SK-N-SH (cell line): Measurements from ENCODE around the gene CDC73. TPM values are rescaled to one million over a fixed set of nuclear protein-coding genes. Genes with fewer than 3 reads are reported as not detected.
A peak's percentile ranks its signal among the peaks of the same experiment; 100 is the strongest.

Source experiments
- CTCF ChIA-PET: fragments of 300-600, 350-600 bp; formaldehyde crosslinking; extraction: SDS; loops from one replicate; lab custom pipeline; 2021; lab: Yijun Ruan, JAX
- POLR2A ChIA-PET: fragments of 350-600 bp; sonication (Branson Sonifier 250); formaldehyde crosslinking; extraction: SDS; loops from one replicate; lab custom pipeline; 2020; ENCODE audit warnings: antibody characterized with exemption, inconsistent platforms; lab: Yijun Ruan, JAX
- DNase-seq: peaks from one replicate; pipeline ENCODE4 v3.0.0; 2012
- H2AFZ ChIP-seq: fragments of 200-600 bp; sonication (generic); 2 replicates; pipeline ENCODE4 v1.8.1; 2016; ENCODE audit warnings: antibody characterized with exemption, mild to moderate bottlenecking, low read depth
- H3F3A ChIP-seq: fragments of 200-600 bp; sonication (generic); replicated peaks from 2 replicates; pipeline ENCODE3; 2016; ENCODE audit warnings: antibody characterized with exemption, mild to moderate bottlenecking; ENCODE audit not compliant: insufficient read depth
- H3K27ac ChIP-seq, 2 experiments: fragments of 200-500 bp in 1 of 2; fragments of 200-600 bp in 1 of 2; sonication (Bioruptor generic) in 1 of 2; sonication (generic), shearing (Covaris generic) in 1 of 2; 2 replicates each; pipeline versions ENCODE4 v1.5.1 to v1.6.1; 2014 to 2016; ENCODE audit warnings: low read depth in 2 of 2, inconsistent platforms in 1 of 2, low read length in 1 of 2, mild to moderate bottlenecking in 1 of 2, mixed read lengths in 1 of 2
- H3K27me3 ChIP-seq: fragments of 200-600 bp; sonication (generic), shearing (Covaris generic); 2 replicates; pipeline ENCODE4 v1.6.1; 2016; ENCODE audit warnings: mixed run types; ENCODE audit not compliant: insufficient read depth
- H3K36me3 ChIP-seq, 2 experiments: fragments of 200-500 bp in 1 of 2; fragments of 200-600 bp in 1 of 2; sonication (Bioruptor generic) in 1 of 2; sonication (generic) in 1 of 2; replicated peaks in 1 of 2; 2 replicates each; pipeline versions ENCODE3 to v1.5.1; 2014 to 2016; ENCODE audit warnings: low read length in 1 of 2, mild to moderate bottlenecking in 1 of 2; ENCODE audit not compliant: insufficient read depth in 2 of 2, control insufficient read depth in 1 of 2
- H3K4me1 ChIP-seq, 2 experiments: fragments of 200-500 bp in 1 of 2; fragments of 200-600 bp in 1 of 2; sonication (Bioruptor generic) in 1 of 2; sonication (generic), shearing (Covaris generic) in 1 of 2; 2 replicates each; pipeline versions ENCODE4 v1.5.1 to v1.6.1; 2014 to 2016; ENCODE audit warnings: low read depth in 1 of 2, low read length in 1 of 2, mixed run types in 1 of 2; ENCODE audit not compliant: insufficient read depth in 2 of 2, control insufficient read depth in 1 of 2
- H3K4me2 ChIP-seq: fragments of 200-600 bp; sonication (generic), shearing (Covaris generic); 2 replicates; pipeline ENCODE4 v1.6.1; 2017; ENCODE audit warnings: mixed run types
- H3K4me3 ChIP-seq, 2 experiments: fragments of 200-500 bp in 1 of 2; fragments of 200-600 bp in 1 of 2; sonication (Bioruptor generic) in 1 of 2; sonication (generic), shearing (Covaris generic) in 1 of 2; 2 replicates each; pipeline versions ENCODE4 v1.5.1 to v1.8.1; 2014 to 2016; ENCODE audit warnings: low read depth in 2 of 2, inconsistent platforms in 1 of 2, low read length in 1 of 2, mild to moderate bottlenecking in 1 of 2, mixed read lengths in 1 of 2, moderate library complexity in 1 of 2
- H3K79me2 ChIP-seq: fragments of 200-600 bp; sonication (generic); 2 replicates; pipeline ENCODE4 v1.8.1; 2017; ENCODE audit warnings: mild to moderate bottlenecking; ENCODE audit not compliant: insufficient read depth
- H3K9ac ChIP-seq: fragments of 200-600 bp; sonication (generic); 2 replicates; pipeline ENCODE4 v1.6.1; 2017; ENCODE audit warnings: mixed run types
- H3K9me2 ChIP-seq: fragments of 200-600 bp; sonication (generic); 2 replicates; pipeline ENCODE4 v1.6.1; 2017; ENCODE audit warnings: mixed run types
- H3K9me3 ChIP-seq: fragments of 200-600 bp; sonication (generic); 2 replicates; pipeline ENCODE4 v1.6.1; 2017; ENCODE audit warnings: mixed run types, mild to moderate bottlenecking, moderate library complexity
- H4K20me1 ChIP-seq: fragments of 200-600 bp; sonication (generic); 2 replicates; pipeline ENCODE4 v1.6.1; 2017; ENCODE audit warnings: mild to moderate bottlenecking, mixed run types; ENCODE audit not compliant: insufficient read depth
- ELF1 ChIP-seq: IDR thresholded peaks from 2 replicates; pipeline ENCODE4 v1.4.0; 2012
- EP300 ChIP-seq, 2 experiments: IDR thresholded peaks; 2 replicates each; pipeline versions ENCODE4 v1.4.0 to v1.6.1; 2012; ENCODE audit warnings: borderline replicate concordance in 1 of 2, low read depth in 1 of 2, low read length in 1 of 2
- FOSL2 ChIP-seq: IDR thresholded peaks from 2 replicates; pipeline ENCODE4 v1.4.0; 2012; ENCODE audit warnings: low read depth, mild to moderate bottlenecking, moderate library complexity, borderline replicate concordance
- FOXM1 ChIP-seq: IDR thresholded peaks from 2 replicates; pipeline ENCODE4 v1.4.0; 2012; ENCODE audit warnings: low read depth, mild to moderate bottlenecking
- GABPA ChIP-seq: IDR thresholded peaks from 2 replicates; pipeline ENCODE4 v1.4.0; 2012; ENCODE audit warnings: low read depth, mild to moderate bottlenecking
- GATA2 ChIP-seq: sonication (generic); formaldehyde crosslinking; IDR thresholded peaks from 2 replicates; pipeline ENCODE4 v1.5.0; 2020; ENCODE audit warnings: mild to moderate bottlenecking, missing genetic modification reagents
- IRF3 ChIP-seq: fragments of 150-350 bp; IDR thresholded peaks from 2 replicates; pipeline ENCODE4 v1.6.1; 2016; ENCODE audit warnings: mild to moderate bottlenecking, low read depth, low read length
- JUND ChIP-seq: IDR thresholded peaks from 2 replicates; pipeline ENCODE4 v1.4.0; 2012
- MAX ChIP-seq: IDR thresholded peaks from 2 replicates; pipeline ENCODE4 v1.4.0; 2012; ENCODE audit warnings: low read depth
- NRF1 ChIP-seq: IDR thresholded peaks from 2 replicates; pipeline ENCODE4 v1.6.1; 2012; ENCODE audit warnings: low read depth, mild to moderate bottlenecking, low read length
- POLR2AphosphoS5 ChIP-seq: IDR thresholded peaks from 2 replicates; pipeline ENCODE4 v1.6.1; 2012; ENCODE audit warnings: low read depth, low read length
- RXRA ChIP-seq: IDR thresholded peaks from 2 replicates; pipeline ENCODE4 v1.4.0; 2012; ENCODE audit warnings: low read depth, mild to moderate bottlenecking, borderline replicate concordance
- TAF1 ChIP-seq: IDR thresholded peaks from 2 replicates; pipeline ENCODE4 v1.6.1; 2012; ENCODE audit warnings: low read depth, mild to moderate bottlenecking, low read length, moderate library complexity, borderline replicate concordance
- TCF12 ChIP-seq: IDR thresholded peaks from 2 replicates; pipeline ENCODE4 v1.4.0; 2012
- TEAD4 ChIP-seq: IDR thresholded peaks from 2 replicates; pipeline ENCODE4 v1.4.0; 2012; ENCODE audit warnings: mild to moderate bottlenecking, borderline replicate concordance; ENCODE audit not compliant: insufficient read depth
- USF2 ChIP-seq: fragments of 150-350 bp; IDR thresholded peaks from 2 replicates; pipeline ENCODE4 v1.6.1; 2017; ENCODE audit warnings: antibody characterized with exemption, low read length, low read depth, borderline replicate concordance
- YY1 ChIP-seq: IDR thresholded peaks from 2 replicates; pipeline ENCODE4 v1.4.0; 2012; ENCODE audit warnings: low read depth, mild to moderate bottlenecking
- WGBS: methylation state at CpG from one replicate; pipeline ENCODE4 v1.1.6; 2017; ENCODE audit warnings: low lambda C conversion rate; 5-methylcytosine and 5-hydroxymethylcytosine counted together
- polyA plus RNA-seq, 3 experiments: library from polyadenylated mRNA; depleted of rRNA; stranded (reverse); fragments of >200 nt; gene quantifications; 2 replicates each; pipeline ENCODE4 v1.2.3, GENCODE V29; 2012
- TF ChIP-seq, protein P1 (sequence below): IDR thresholded peaks from 2 replicates; pipeline ENCODE4 v1.6.1; 2012; ENCODE audit warnings: mild to moderate bottlenecking, low read depth, low read length, moderate library complexity
- TF ChIP-seq, protein P2 (sequence below): IDR thresholded peaks from 2 replicates; pipeline ENCODE4 v1.4.0; 2012; ENCODE audit warnings: low read depth, borderline replicate concordance
- TF ChIP-seq, protein P3 (sequence below): IDR thresholded peaks from 2 replicates; pipeline ENCODE4 v1.4.0; 2012; ENCODE audit warnings: low read depth, borderline replicate concordance

CDC73 gene
- polyA plus RNA-seq, 1 of the 3 experiments (the other 2 are of a cell fraction) = 13.4 TPM

GRCh38 chr1:193111641-193112090, 10.2 kb upstream of the CDC73 start:
- DNase-seq = no peak
- H2AFZ ChIP-seq = peak overlapping the region; percentile 88
- no peak overlapping the region for H3K4me3 ChIP-seq
- peak overlapping the region; percentile 60 to 78; a peak in 3 of 4 replicates for H3K27ac ChIP-seq
- WGBS = 15% methylated on average over 6 of the region's 6 CpGs
- peak overlapping the region; percentile 50; the same call in 1 of the 2 replicates for H3K9ac ChIP-seq
- H3K79me2 ChIP-seq = no peaks in the 10 kb centered on the region
- H3K27me3 ChIP-seq = no peaks in the 10 kb centered on the region
- peaks cover 2 to 15% of the 10 kb centered on the region in 2 experiments; a peak in 3 of 4 replicates for H3K4me1 ChIP-seq
- no peaks in the 10 kb centered on the region for H3K36me3 ChIP-seq
- no peaks in the 10 kb centered on the region for H3K9me3 ChIP-seq
- H3K9me2 ChIP-seq = no peaks in the 10 kb centered on the region
- peak overlapping the region; percentile 69 for H3K4me2 ChIP-seq
- TF ChIP-seq, protein P1, sequence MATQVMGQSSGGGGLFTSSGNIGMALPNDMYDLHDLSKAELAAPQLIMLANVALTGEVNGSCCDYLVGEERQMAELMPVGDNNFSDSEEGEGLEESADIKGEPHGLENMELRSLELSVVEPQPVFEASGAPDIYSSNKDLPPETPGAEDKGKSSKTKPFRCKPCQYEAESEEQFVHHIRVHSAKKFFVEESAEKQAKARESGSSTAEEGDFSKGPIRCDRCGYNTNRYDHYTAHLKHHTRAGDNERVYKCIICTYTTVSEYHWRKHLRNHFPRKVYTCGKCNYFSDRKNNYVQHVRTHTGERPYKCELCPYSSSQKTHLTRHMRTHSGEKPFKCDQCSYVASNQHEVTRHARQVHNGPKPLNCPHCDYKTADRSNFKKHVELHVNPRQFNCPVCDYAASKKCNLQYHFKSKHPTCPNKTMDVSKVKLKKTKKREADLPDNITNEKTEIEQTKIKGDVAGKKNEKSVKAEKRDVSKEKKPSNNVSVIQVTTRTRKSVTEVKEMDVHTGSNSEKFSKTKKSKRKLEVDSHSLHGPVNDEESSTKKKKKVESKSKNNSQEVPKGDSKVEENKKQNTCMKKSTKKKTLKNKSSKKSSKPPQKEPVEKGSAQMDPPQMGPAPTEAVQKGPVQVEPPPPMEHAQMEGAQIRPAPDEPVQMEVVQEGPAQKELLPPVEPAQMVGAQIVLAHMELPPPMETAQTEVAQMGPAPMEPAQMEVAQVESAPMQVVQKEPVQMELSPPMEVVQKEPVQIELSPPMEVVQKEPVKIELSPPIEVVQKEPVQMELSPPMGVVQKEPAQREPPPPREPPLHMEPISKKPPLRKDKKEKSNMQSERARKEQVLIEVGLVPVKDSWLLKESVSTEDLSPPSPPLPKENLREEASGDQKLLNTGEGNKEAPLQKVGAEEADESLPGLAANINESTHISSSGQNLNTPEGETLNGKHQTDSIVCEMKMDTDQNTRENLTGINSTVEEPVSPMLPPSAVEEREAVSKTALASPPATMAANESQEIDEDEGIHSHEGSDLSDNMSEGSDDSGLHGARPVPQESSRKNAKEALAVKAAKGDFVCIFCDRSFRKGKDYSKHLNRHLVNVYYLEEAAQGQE = no peak
- TF ChIP-seq EP300 (IDR thresholded peaks at IDR 0.05; ENCODE audit: borderline replicate concordance in 1 of 2, low read depth in 1 of 2, low read length in 1 of 2) = no peak
- TF ChIP-seq USF2 = no peak
- peak; percentile 69 for TF ChIP-seq MAX
- TF ChIP-seq POLR2AphosphoS5 = no peak
- no peak for TF ChIP-seq IRF3
- TF ChIP-seq TCF12 = peak; percentile 49
- TF ChIP-seq, protein P2, sequence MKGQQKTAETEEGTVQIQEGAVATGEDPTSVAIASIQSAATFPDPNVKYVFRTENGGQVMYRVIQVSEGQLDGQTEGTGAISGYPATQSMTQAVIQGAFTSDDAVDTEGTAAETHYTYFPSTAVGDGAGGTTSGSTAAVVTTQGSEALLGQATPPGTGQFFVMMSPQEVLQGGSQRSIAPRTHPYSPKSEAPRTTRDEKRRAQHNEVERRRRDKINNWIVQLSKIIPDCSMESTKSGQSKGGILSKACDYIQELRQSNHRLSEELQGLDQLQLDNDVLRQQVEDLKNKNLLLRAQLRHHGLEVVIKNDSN = no peak
- TF ChIP-seq, protein P3, sequence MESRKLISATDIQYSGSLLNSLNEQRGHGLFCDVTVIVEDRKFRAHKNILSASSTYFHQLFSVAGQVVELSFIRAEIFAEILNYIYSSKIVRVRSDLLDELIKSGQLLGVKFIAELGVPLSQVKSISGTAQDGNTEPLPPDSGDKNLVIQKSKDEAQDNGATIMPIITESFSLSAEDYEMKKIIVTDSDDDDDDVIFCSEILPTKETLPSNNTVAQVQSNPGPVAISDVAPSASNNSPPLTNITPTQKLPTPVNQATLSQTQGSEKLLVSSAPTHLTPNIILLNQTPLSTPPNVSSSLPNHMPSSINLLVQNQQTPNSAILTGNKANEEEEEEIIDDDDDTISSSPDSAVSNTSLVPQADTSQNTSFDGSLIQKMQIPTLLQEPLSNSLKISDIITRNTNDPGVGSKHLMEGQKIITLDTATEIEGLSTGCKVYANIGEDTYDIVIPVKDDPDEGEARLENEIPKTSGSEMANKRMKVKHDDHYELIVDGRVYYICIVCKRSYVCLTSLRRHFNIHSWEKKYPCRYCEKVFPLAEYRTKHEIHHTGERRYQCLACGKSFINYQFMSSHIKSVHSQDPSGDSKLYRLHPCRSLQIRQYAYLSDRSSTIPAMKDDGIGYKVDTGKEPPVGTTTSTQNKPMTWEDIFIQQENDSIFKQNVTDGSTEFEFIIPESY = no peak
- peak; percentile 79; the same call in 1 of the 2 replicates for TF ChIP-seq TEAD4
- peak; percentile 52; the same call in 1 of the 2 replicates for TF ChIP-seq FOSL2
- no peak for TF ChIP-seq ELF1
- TF ChIP-seq GABPA = no peak
- no peak for TF ChIP-seq FOXM1
- TF ChIP-seq TAF1 = no peak
- no peak for TF ChIP-seq GATA2 (CRISPR knock-in tag)
- TF ChIP-seq RXRA = no peak
- TF ChIP-seq YY1 = no peak
- no peak; the same call in 1 of the 2 replicates for TF ChIP-seq JUND
- no peak for TF ChIP-seq NRF1
- POLR2A ChIA-PET = no interaction called here
- no peaks in the 10 kb centered on the region for H4K20me1 ChIP-seq
- CTCF ChIA-PET = interaction anchor here (5.8 kb wide), 1 partner anchor 10 kb away, joined by 35 read pairs; the partner anchor contains the start of gene CDC73
- H3F3A ChIP-seq = peaks cover 5% of the 10 kb centered on the region
